ENCODE data around the gene OR5A2. TPM values are rescaled to one million over a fixed set of nuclear protein-coding genes. Genes with fewer than 3 reads are reported as not detected.
"Not testable (repeated sequence)": the region's sequence is repeated elsewhere in the genome, so short reads cannot be mapped to it uniquely, and the experiment has no call there.

Gene OR5A2
- not detected in 2 replicates for total RNA-seq

- Mint-ChIP-seq H3K27ac (no peak within 1 kb of the TSS), H3K4me3 (ENCODE audit: low read depth) (no peak within 1 kb of the TSS), H3K9me3 (no peaks in the 10 kb centered on the region), H3K36me3 (ENCODE audit: low read depth) (no peaks in the 10 kb centered on the region), H3K4me1 (ENCODE audit: low read depth) (no peaks in the 10 kb centered on the region), H3K27me3 (ENCODE audit: low read depth) (peaks cover 5% of the 10 kb centered on the region)
- DNase-seq (ENCODE audit: low spot score) = no peak
- intact Hi-C loops (cut with micrococcal nuclease) = no loop called here
These were observed at the start of gene OR5A2 for GRCh38 chr11:59426361-59427067. Gene OR5A2, minus strand, starts transcription at chr11:59426413. Its CDS starts 3,460 bp downstream, at chr11:59422953.

- H3K27me3 Mint-ChIP-seq (ENCODE audit: low read depth) = peaks cover 4% of the 10 kb centered on the region
- intact Hi-C loops (cut with micrococcal nuclease) = no loop called here
- no peak overlapping the region for H3K27ac Mint-ChIP-seq
- no peak for DNase-seq (ENCODE audit: low spot score)
- no peak overlapping the region for H3K4me3 Mint-ChIP-seq (ENCODE audit: low read depth)
- H3K4me1 Mint-ChIP-seq (ENCODE audit: low read depth) = no peaks in the 10 kb centered on the region
- H3K36me3 Mint-ChIP-seq (ENCODE audit: low read depth) = no peaks in the 10 kb centered on the region
- no peaks in the 10 kb centered on the region for H3K9me3 Mint-ChIP-seq
These were observed 49.0 kb upstream of the OR5A2 start for GRCh38 chr11:59475176-59475575.

- H3K9me3 Mint-ChIP-seq = no peaks in the 10 kb centered on the region
- no peak within 1 kb of the TSS for H3K4me3 Mint-ChIP-seq (ENCODE audit: low read depth)
- H3K27ac Mint-ChIP-seq = no peak within 1 kb of the TSS
- DNase-seq (ENCODE audit: low spot score) = no peak
- H3K36me3 Mint-ChIP-seq (ENCODE audit: low read depth) = no peaks in the 10 kb centered on the region
- intact Hi-C loops (cut with micrococcal nuclease) = no loop called here
- peaks cover 3% of the 10 kb centered on the region for H3K27me3 Mint-ChIP-seq (ENCODE audit: low read depth)
- H3K4me1 Mint-ChIP-seq (ENCODE audit: low read depth) = no peaks in the 10 kb centered on the region
These were observed 46.8 kb upstream of the OR5A2 start, which contains the start of gene OR4D10 for GRCh38 chr11:59473015-59473414. Gene OR4D10, plus strand, starts transcription at chr11:59473315. Its CDS starts 4,115 bp downstream, at chr11:59477430.

- DNase-seq (ENCODE audit: low spot score) = no peak
- Mint-ChIP-seq H3K4me1 (ENCODE audit: low read depth) (no peaks in the 10 kb centered on the region), H3K27ac (no peak overlapping the region), H3K4me3 (ENCODE audit: low read depth) (no peak overlapping the region), H3K27me3 (ENCODE audit: low read depth) (no peaks in the 10 kb centered on the region), H3K9me3 (no peaks in the 10 kb centered on the region), H3K36me3 (ENCODE audit: low read depth) (no peaks in the 10 kb centered on the region)
- intact Hi-C loops (cut with micrococcal nuclease) = no loop called here
These were observed 37.0 kb upstream of the OR5A2 start for GRCh38 chr11:59463190-59463641.

GRCh38 chr11:59459916-59460315 lies 33.7 kb upstream of the OR5A2 start:
- Mint-ChIP-seq H3K36me3 (ENCODE audit: low read depth) (no peaks in the 10 kb centered on the region), H3K4me1 (ENCODE audit: low read depth) (no peaks in the 10 kb centered on the region), H3K4me3 (ENCODE audit: low read depth) (no peak overlapping the region), H3K27ac (no peak overlapping the region), H3K27me3 (ENCODE audit: low read depth) (no peaks in the 10 kb centered on the region), H3K9me3 (no peaks in the 10 kb centered on the region)
- no peak for DNase-seq (ENCODE audit: low spot score)
- intact Hi-C loops (cut with micrococcal nuclease) = no loop called here

GRCh38 chr11:59456661-59457060 lies 30.4 kb upstream of the OR5A2 start, which contains the start of gene OR4D6:
Gene OR4D6, plus strand, starts transcription at chr11:59456961. Its CDS starts 0 bp downstream, at chr11:59456961.
- intact Hi-C loops (cut with micrococcal nuclease) = no loop called here
- Mint-ChIP-seq H3K4me1 (ENCODE audit: low read depth) (no peaks in the 10 kb centered on the region), H3K9me3 (no peaks in the 10 kb centered on the region), H3K27me3 (ENCODE audit: low read depth) (no peaks in the 10 kb centered on the region), H3K4me3 (ENCODE audit: low read depth) (no peak within 1 kb of the TSS), H3K27ac (no peak within 1 kb of the TSS), H3K36me3 (ENCODE audit: low read depth) (no peaks in the 10 kb centered on the region)
- DNase-seq (ENCODE audit: low spot score) = no peak

- Mint-ChIP-seq H3K27ac (no peak overlapping the region), H3K4me1 (ENCODE audit: low read depth) (no peaks in the 10 kb centered on the region), H3K4me3 (ENCODE audit: low read depth) (no peak overlapping the region), H3K9me3 (no peaks in the 10 kb centered on the region), H3K36me3 (ENCODE audit: low read depth) (no peaks in the 10 kb centered on the region), H3K27me3 (ENCODE audit: low read depth) (peaks cover 2% of the 10 kb centered on the region)
- intact Hi-C loops (cut with micrococcal nuclease) = no loop called here
- no peak for DNase-seq (ENCODE audit: low spot score)
These were observed 22.3 kb upstream of the OR5A2 start for GRCh38 chr11:59448484-59448883.

GRCh38 chr11:59445624-59446023 lies 19.4 kb upstream of the OR5A2 start:
- intact Hi-C loops (cut with micrococcal nuclease); H3K4me3 Mint-ChIP-seq (ENCODE audit: low read depth); H3K36me3 Mint-ChIP-seq (ENCODE audit: low read depth); H3K27me3 Mint-ChIP-seq (ENCODE audit: low read depth); H3K9me3 Mint-ChIP-seq; H3K27ac Mint-ChIP-seq; DNase-seq (ENCODE audit: low spot score); H3K4me1 Mint-ChIP-seq (ENCODE audit: low read depth): not testable (repeated sequence)

- peaks cover 4% of the 10 kb centered on the region for H3K27me3 Mint-ChIP-seq (ENCODE audit: low read depth)
- H3K9me3 Mint-ChIP-seq = no peaks in the 10 kb centered on the region
- H3K27ac Mint-ChIP-seq = no peak overlapping the region
- H3K36me3 Mint-ChIP-seq (ENCODE audit: low read depth) = no peaks in the 10 kb centered on the region
- no peaks in the 10 kb centered on the region for H3K4me1 Mint-ChIP-seq (ENCODE audit: low read depth)
- DNase-seq (ENCODE audit: low spot score) = no peak
- intact Hi-C loops (cut with micrococcal nuclease) = loop anchor here (10.0 kb wide), 1 partner anchor 153 kb away; no protein-coding TSS in a partner anchor
- H3K4me3 Mint-ChIP-seq (ENCODE audit: low read depth) = no peak overlapping the region
These were observed 11.6 kb upstream of the OR5A2 start for GRCh38 chr11:59437770-59438169.

- Mint-ChIP-seq H3K9me3 (no peaks in the 10 kb centered on the region), H3K36me3 (ENCODE audit: low read depth) (no peaks in the 10 kb centered on the region), H3K4me3 (ENCODE audit: low read depth) (no peak within 1 kb of the TSS), H3K4me1 (ENCODE audit: low read depth) (no peaks in the 10 kb centered on the region), H3K27me3 (ENCODE audit: low read depth) (peaks cover 4% of the 10 kb centered on the region), H3K27ac (no peak within 1 kb of the TSS)
- intact Hi-C loops (cut with micrococcal nuclease) = loop anchor here (10.0 kb wide), 1 partner anchor 151 kb away; no protein-coding TSS in a partner anchor
- DNase-seq (ENCODE audit: low spot score) = no peak
These were observed 10.0 kb upstream of the OR5A2 start, which contains the start of gene OR5A1 for GRCh38 chr11:59436169-59436568. Gene OR5A1, plus strand, starts transcription at chr11:59436469. Its CDS starts 6,700 bp downstream, at chr11:59443169.

- Mint-ChIP-seq H3K27me3 (ENCODE audit: low read depth) (peaks cover 8% of the 10 kb centered on the region), H3K27ac (no peak overlapping the region)
These were observed 3.8 kb upstream of the OR5A2 start for GRCh38 chr11:59429924-59430516.

GRCh38 chr11:59427068-59427382 lies 812 bp upstream of the OR5A2 start:
- H3K4me1 Mint-ChIP-seq (ENCODE audit: low read depth) = no peaks in the 10 kb centered on the region
- no peak for DNase-seq (ENCODE audit: low spot score)
- H3K27me3 Mint-ChIP-seq (ENCODE audit: low read depth) = peaks cover 5% of the 10 kb centered on the region
- intact Hi-C loops (cut with micrococcal nuclease) = no loop called here
- no peak overlapping the region for H3K4me3 Mint-ChIP-seq (ENCODE audit: low read depth)
- no peak overlapping the region for H3K27ac Mint-ChIP-seq
- no peaks in the 10 kb centered on the region for H3K36me3 Mint-ChIP-seq (ENCODE audit: low read depth)
- H3K9me3 Mint-ChIP-seq = no peaks in the 10 kb centered on the region

More at GRCh38 chr11:59429924-59430516, 3.8 kb upstream of the OR5A2 start:
- H3K4me3 Mint-ChIP-seq (ENCODE audit: low read depth) = no peak overlapping the region
- no peaks in the 10 kb centered on the region for H3K36me3 Mint-ChIP-seq (ENCODE audit: low read depth)
- DNase-seq (ENCODE audit: low spot score) = peak; percentile 12
- intact Hi-C loops (cut with micrococcal nuclease) = loop anchor here (1.0 to 10.0 kb wide), 2 partner anchors 145 to 259 kb away; no protein-coding TSS in a partner anchor
- H3K4me1 Mint-ChIP-seq (ENCODE audit: low read depth) = no peaks in the 10 kb centered on the region
- H3K9me3 Mint-ChIP-seq = no peaks in the 10 kb centered on the region

- Mint-ChIP-seq H3K4me3 (ENCODE audit: low read depth) (no peak overlapping the region), H3K4me1 (ENCODE audit: low read depth) (no peaks in the 10 kb centered on the region), H3K36me3 (ENCODE audit: low read depth) (no peaks in the 10 kb centered on the region), H3K27me3 (ENCODE audit: low read depth) (peaks cover 5% of the 10 kb centered on the region), H3K9me3 (no peaks in the 10 kb centered on the region), H3K27ac (no peak overlapping the region)
- intact Hi-C loops (cut with micrococcal nuclease) = no loop called here
- no peak for DNase-seq (ENCODE audit: low spot score)
These were observed 1.1 kb downstream of the OR5A2 start for GRCh38 chr11:59425131-59425530.

Measured in activated T-helper 2 cell treated with anti-CD3 and anti-CD28 coated beads, Interferon-gamma antibody, Interleukin-2, Interleukin-4, amounts not matched to agents 10 μg/mL and 5 μg/mL and 100 μg/mL, durations not matched to agents 14 hours and 24 hours and 36 hours (primary cell).